HepG2 (cell line): ENCODE measurements around the gene RPL27A. TPM values are rescaled to one million over a fixed set of nuclear protein-coding genes. Genes with fewer than 3 reads are reported as not detected.

Source experiments
- ATF7-NPFF ChIP-seq: sonication (generic); formaldehyde crosslinking; IDR thresholded peaks from 2 replicates; pipeline ENCODE4 v1.8.1; 2023; ENCODE audit warnings: mild to moderate bottlenecking, low read depth, missing genetic modification reagents, moderate library complexity
- KLF15 ChIP-seq: sonication (generic); formaldehyde crosslinking; IDR thresholded peaks from 2 replicates; pipeline ENCODE4 v1.8.1; 2023; ENCODE audit warnings: borderline replicate concordance, mild to moderate bottlenecking, inconsistent platforms, missing genetic modification reagents, mixed read lengths
- MAF1 ChIP-seq: sonication (generic); formaldehyde crosslinking; IDR thresholded peaks from 2 replicates; pipeline ENCODE4 v1.5.0; 2020; ENCODE audit warnings: missing genetic modification reagents, borderline replicate concordance
- NFATC3 ChIP-seq: sonication (generic); formaldehyde crosslinking; IDR thresholded peaks from 2 replicates; pipeline ENCODE4 v1.5.1; 2020; ENCODE audit warnings: mild to moderate bottlenecking, missing genetic modification reagents
- PRMT3 ChIP-seq: sonication (generic); formaldehyde crosslinking; IDR thresholded peaks from 2 replicates; pipeline ENCODE4 v1.8.1; 2022; ENCODE audit warnings: low read depth, mild to moderate bottlenecking, moderate library complexity, missing genetic modification reagents, borderline replicate concordance
- SMYD3 ChIP-seq: sonication (generic); formaldehyde crosslinking; IDR thresholded peaks from 2 replicates; pipeline ENCODE4 v1.8.1; 2023; ENCODE audit warnings: mild to moderate bottlenecking, missing genetic modification reagents
- TCF7 ChIP-seq: sonication (generic); IDR thresholded peaks from 2 replicates; pipeline ENCODE4 v1.6.1; 2016; ENCODE audit warnings: antibody characterized with exemption, low read depth
- TOE1 ChIP-seq: sonication (generic); formaldehyde crosslinking; IDR thresholded peaks from 2 replicates; pipeline ENCODE4 v1.4.0; 2020; ENCODE audit warnings: mild to moderate bottlenecking, missing genetic modification reagents
- ZFP1 ChIP-seq: IDR thresholded peaks from 2 replicates; pipeline ENCODE4 v1.6.1; 2016
- ZMYM2 ChIP-seq: sonication (generic); formaldehyde crosslinking; IDR thresholded peaks from 2 replicates; pipeline ENCODE4 v1.8.0; 2022; ENCODE audit warnings: mild to moderate bottlenecking, missing genetic modification reagents
- ZNF253 ChIP-seq: sonication (generic); formaldehyde crosslinking; IDR thresholded peaks from 2 replicates; pipeline ENCODE4 v1.8.0; 2022; ENCODE audit warnings: mild to moderate bottlenecking, missing genetic modification reagents, borderline replicate concordance
- ZNF569 ChIP-seq: sonication (generic); formaldehyde crosslinking; IDR thresholded peaks from 2 replicates; pipeline ENCODE4 v1.5.0; 2020; ENCODE audit warnings: mild to moderate bottlenecking, missing genetic modification reagents, moderate library complexity, borderline replicate concordance
- ZNF619 ChIP-seq: sonication (generic); formaldehyde crosslinking; IDR thresholded peaks from 2 replicates; pipeline ENCODE4 v1.4.0; 2020; ENCODE audit warnings: mild to moderate bottlenecking, missing genetic modification reagents
- polyA plus RNA-seq, 8 experiments: library from polyadenylated mRNA; depleted of rRNA in 3 of 8; stranded (reverse) in 7 of 8; unstranded in 1 of 8; fragments of >200 nt; fragmentation: Illumina TruSeq in 4 of 8; extraction: Trizol in 4 of 8; gene quantifications; 2 replicates each; pipeline versions ENCODE4 v1.2.1 to v1.2.3, GENCODE V29; 2011 to 2016; ENCODE audit warnings: low read depth in 4 of 8, missing spikeins in 1 of 8, mixed read lengths in 1 of 8; ENCODE audit not compliant: insufficient read depth in 1 of 8
- total RNA-seq, 5 experiments: library from RNA; depleted of rRNA; stranded (reverse); fragments of >200 nt; fragmentation: Illumina TruSeq; extraction: Trizol; gene quantifications; 2 replicates each; pipeline ENCODE4 v1.2.3, GENCODE V29; 2016; ENCODE audit warnings: low read depth in 1 of 5
- TF ChIP-seq, protein P1 (sequence below): sonication (generic); formaldehyde crosslinking; IDR thresholded peaks from 2 replicates; pipeline ENCODE4 v1.5.1; 2020; ENCODE audit warnings: missing genetic modification reagents, mild to moderate bottlenecking, borderline replicate concordance
- TF ChIP-seq, protein P2 (sequence below): sonication (generic); formaldehyde crosslinking; IDR thresholded peaks from 2 replicates; pipeline ENCODE4 v1.5.1; 2020; ENCODE audit warnings: mild to moderate bottlenecking, missing genetic modification reagents, moderate library complexity
- TF ChIP-seq, protein P3 (sequence below): sonication (generic); formaldehyde crosslinking; conservative IDR thresholded peaks from 2 replicates; pipeline ENCODE4 v1.8.1; 2023; ENCODE audit warnings: missing genetic modification reagents
- TF ChIP-seq, protein P4 (sequence below): sonication (generic); formaldehyde crosslinking; IDR thresholded peaks from 2 replicates; pipeline ENCODE4 v1.4.0; 2020; ENCODE audit warnings: mild to moderate bottlenecking, missing genetic modification reagents
- TF ChIP-seq, protein P5 (sequence below): sonication (generic); formaldehyde crosslinking; IDR thresholded peaks from 2 replicates; pipeline ENCODE4 v1.8.0; 2022; ENCODE audit warnings: mild to moderate bottlenecking, missing genetic modification reagents

RPL27A gene
- total and polyA plus RNA-seq, 2 of the 13 experiments (the other 11 are each of a cell fraction or from before 2014, with no cell fraction given): 1,531 to 2,153 TPM

DNA sequence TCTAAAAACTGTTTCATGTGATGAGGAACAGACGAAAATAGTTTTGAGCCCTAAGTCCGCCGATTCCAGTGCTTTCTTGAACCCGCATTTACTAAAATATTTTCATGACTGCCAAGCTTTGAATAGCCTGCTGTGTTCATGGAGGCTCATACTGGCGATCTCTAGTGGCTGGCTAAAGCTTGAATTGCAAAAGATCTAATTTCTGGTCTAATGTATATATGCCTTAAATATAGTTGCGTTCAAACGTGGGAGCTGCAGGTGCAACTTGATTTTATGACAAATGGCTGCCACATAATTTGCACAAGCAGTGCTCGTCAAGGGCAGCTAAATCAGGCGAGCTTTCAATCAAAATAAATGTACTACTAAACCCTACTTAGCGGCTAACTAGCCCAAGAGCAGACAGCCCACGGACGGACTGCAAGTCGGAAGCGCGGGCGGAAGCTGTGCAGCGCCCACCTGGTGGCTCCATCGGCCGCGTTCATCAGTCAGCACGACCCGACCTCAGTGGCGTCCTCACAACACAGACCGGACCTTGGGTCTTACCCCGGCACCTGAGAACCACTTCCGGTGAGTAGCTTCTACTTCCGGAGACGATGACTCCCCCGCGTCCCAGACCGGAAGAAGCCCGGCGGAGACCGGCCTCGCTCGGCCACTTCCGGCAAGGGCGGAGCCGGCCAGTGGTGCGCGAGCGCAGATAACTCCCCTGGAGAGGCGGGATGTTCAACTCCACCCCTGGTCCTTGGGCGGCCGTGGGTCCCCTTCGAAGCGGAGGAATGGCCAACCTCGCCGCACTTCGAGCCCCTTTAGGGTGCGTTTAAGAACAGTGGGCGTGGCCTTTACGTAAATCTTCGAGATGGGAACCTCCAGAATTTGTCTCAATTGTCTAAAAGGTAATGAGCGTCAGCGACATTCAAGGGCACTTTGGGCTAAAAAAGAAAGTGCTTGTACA, 6.1 kb downstream of the RPL27A start (continued):
- peak; percentile 98 for TF ChIP-seq SMYD3 (CRISPR knock-in tag)
- peak; percentile 84 for TF ChIP-seq ATF7-NPFF (CRISPR knock-in tag)
- TF ChIP-seq, protein P1, sequence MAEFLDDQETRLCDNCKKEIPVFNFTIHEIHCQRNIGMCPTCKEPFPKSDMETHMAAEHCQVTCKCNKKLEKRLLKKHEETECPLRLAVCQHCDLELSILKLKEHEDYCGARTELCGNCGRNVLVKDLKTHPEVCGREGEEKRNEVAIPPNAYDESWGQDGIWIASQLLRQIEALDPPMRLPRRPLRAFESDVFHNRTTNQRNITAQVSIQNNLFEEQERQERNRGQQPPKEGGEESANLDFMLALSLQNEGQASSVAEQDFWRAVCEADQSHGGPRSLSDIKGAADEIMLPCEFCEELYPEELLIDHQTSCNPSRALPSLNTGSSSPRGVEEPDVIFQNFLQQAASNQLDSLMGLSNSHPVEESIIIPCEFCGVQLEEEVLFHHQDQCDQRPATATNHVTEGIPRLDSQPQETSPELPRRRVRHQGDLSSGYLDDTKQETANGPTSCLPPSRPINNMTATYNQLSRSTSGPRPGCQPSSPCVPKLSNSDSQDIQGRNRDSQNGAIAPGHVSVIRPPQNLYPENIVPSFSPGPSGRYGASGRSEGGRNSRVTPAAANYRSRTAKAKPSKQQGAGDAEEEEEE (CRISPR knock-in tag): no peak; the same call in 1 of the 2 replicates
- peak; percentile 63; the same call in 1 of the 2 replicates for TF ChIP-seq ZNF619 (CRISPR knock-in tag)
- no peak; the same call in 1 of the 2 replicates for TF ChIP-seq ZNF253 (CRISPR knock-in tag)
- TF ChIP-seq TCF7: no peak
- no peak for TF ChIP-seq ZNF569 (CRISPR knock-in tag)
- no peak for TF ChIP-seq ZMYM2 (CRISPR knock-in tag)
- TF ChIP-seq ZFP1 (CRISPR knock-in tag): peak; percentile 63; the same call in 1 of the 2 replicates
- TF ChIP-seq, protein P2, sequence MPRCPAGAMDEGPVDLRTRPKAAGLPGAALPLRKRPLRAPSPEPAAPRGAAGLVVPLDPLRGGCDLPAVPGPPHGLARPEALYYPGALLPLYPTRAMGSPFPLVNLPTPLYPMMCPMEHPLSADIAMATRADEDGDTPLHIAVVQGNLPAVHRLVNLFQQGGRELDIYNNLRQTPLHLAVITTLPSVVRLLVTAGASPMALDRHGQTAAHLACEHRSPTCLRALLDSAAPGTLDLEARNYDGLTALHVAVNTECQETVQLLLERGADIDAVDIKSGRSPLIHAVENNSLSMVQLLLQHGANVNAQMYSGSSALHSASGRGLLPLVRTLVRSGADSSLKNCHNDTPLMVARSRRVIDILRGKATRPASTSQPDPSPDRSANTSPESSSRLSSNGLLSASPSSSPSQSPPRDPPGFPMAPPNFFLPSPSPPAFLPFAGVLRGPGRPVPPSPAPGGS (CRISPR knock-in tag): no peak
- TF ChIP-seq, protein P3, sequence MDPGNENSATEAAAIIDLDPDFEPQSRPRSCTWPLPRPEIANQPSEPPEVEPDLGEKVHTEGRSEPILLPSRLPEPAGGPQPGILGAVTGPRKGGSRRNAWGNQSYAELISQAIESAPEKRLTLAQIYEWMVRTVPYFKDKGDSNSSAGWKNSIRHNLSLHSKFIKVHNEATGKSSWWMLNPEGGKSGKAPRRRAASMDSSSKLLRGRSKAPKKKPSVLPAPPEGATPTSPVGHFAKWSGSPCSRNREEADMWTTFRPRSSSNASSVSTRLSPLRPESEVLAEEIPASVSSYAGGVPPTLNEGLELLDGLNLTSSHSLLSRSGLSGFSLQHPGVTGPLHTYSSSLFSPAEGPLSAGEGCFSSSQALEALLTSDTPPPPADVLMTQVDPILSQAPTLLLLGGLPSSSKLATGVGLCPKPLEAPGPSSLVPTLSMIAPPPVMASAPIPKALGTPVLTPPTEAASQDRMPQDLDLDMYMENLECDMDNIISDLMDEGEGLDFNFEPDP: 0 out of 2 replicates have a peak, but pooled peaks have one; percentile 92
- 0 out of 2 replicates have a peak, but pooled peaks have one; percentile 34 for TF ChIP-seq PRMT3
- TF ChIP-seq NFATC3 (CRISPR knock-in tag): no peak; the same call in 1 of the 2 replicates
- TF ChIP-seq TOE1: no peak; the same call in 1 of the 2 replicates
- TF ChIP-seq MAF1 (CRISPR knock-in tag): peak; percentile 89; the same call in 1 of the 2 replicates
- TF ChIP-seq, protein P4, sequence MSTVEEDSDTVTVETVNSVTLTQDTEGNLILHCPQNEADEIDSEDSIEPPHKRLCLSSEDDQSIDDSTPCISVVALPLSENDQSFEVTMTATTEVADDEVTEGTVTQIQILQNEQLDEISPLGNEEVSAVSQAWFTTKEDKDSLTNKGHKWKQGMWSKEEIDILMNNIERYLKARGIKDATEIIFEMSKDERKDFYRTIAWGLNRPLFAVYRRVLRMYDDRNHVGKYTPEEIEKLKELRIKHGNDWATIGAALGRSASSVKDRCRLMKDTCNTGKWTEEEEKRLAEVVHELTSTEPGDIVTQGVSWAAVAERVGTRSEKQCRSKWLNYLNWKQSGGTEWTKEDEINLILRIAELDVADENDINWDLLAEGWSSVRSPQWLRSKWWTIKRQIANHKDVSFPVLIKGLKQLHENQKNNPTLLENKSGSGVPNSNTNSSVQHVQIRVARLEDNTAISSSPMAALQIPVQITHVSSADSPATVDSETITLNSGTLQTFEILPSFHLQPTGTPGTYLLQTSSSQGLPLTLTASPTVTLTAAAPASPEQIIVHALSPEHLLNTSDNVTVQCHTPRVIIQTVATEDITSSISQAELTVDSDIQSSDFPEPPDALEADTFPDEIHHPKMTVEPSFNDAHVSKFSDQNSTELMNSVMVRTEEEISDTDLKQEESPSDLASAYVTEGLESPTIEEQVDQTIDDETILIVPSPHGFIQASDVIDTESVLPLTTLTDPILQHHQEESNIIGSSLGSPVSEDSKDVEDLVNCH (CRISPR knock-in tag): no peak
- TF ChIP-seq, protein P5, sequence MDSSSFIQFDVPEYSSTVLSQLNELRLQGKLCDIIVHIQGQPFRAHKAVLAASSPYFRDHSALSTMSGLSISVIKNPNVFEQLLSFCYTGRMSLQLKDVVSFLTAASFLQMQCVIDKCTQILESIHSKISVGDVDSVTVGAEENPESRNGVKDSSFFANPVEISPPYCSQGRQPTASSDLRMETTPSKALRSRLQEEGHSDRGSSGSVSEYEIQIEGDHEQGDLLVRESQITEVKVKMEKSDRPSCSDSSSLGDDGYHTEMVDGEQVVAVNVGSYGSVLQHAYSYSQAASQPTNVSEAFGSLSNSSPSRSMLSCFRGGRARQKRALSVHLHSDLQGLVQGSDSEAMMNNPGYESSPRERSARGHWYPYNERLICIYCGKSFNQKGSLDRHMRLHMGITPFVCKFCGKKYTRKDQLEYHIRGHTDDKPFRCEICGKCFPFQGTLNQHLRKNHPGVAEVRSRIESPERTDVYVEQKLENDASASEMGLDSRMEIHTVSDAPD (CRISPR knock-in tag): peak; percentile 89; the same call in 1 of the 2 replicates
- TF ChIP-seq KLF15 (CRISPR knock-in tag): peak; percentile 87; the same call in 1 of the 2 replicates
